A673 (cell line): ENCODE results near the gene TBRG4. TPM values are rescaled to one million over a fixed set of nuclear protein-coding genes. Genes with fewer than 3 reads are reported as not detected.
A peak's percentile ranks its signal among the peaks of the same experiment; 100 is the strongest.

Source experiments
- Bru-seq: library from RNA; stranded (reverse); fragments of 400-500 nt; gene quantifications from one replicate; lab custom pipeline; 2021; lab: Mats Ljungman, UMichigan
- BruChase-seq, 2 experiments: library from RNA; stranded (reverse); fragments of 400-500 nt; gene quantifications; one replicate each; lab custom pipeline; 2021; lab: Mats Ljungman, UMichigan
- BruUV-seq: library from RNA; stranded (reverse); fragments of 400-500 nt; replicated peaks from 2 replicates; lab custom pipeline; 2021; lab: Mats Ljungman, UMichigan
- CTCF ChIA-PET: fragments of 300-600 bp; sonication (Branson Sonifier 250); formaldehyde crosslinking; loops from one replicate; lab custom pipeline; 2022; ENCODE audit warnings: antibody characterized with exemption; lab: Charles Lee
- POLR2A ChIA-PET: fragments of 300-600 bp; sonication (Branson Sonifier 250); formaldehyde crosslinking; loops from one replicate; lab custom pipeline; 2022; ENCODE audit warnings: antibody characterized with exemption; ENCODE audit not compliant: low non-redundant PET; lab: Charles Lee
- DNase-seq: peaks from one replicate; pipeline ENCODE4 v3.0.0-alpha.2; 2015; ENCODE audit warnings: low spot score
- H3K27ac ChIP-seq: fragments of 200-600 bp; sonication (generic); 2 replicates; pipeline ENCODE4 v1.5.1; 2016; ENCODE audit warnings: mixed run types, low read depth, mild to moderate bottlenecking, mixed read lengths, antibody characterized with exemption, low read length; ENCODE audit not compliant: poor library complexity, severe bottlenecking
- H3K27me3 ChIP-seq: fragments of 200-600 bp; sonication (generic); replicated peaks from 2 replicates; pipeline ENCODE4 v1.6.1; 2017; ENCODE audit warnings: mixed run types, low read depth, mild to moderate bottlenecking, mixed read lengths, antibody characterized with exemption, low read length; ENCODE audit not compliant: insufficient read depth, poor library complexity
- H3K36me3 ChIP-seq: fragments of 200-600 bp; sonication (generic); 2 replicates; pipeline ENCODE4 v1.6.1; 2016; ENCODE audit warnings: mixed run types, mild to moderate bottlenecking, mixed read lengths, antibody characterized with exemption, low read length; ENCODE audit not compliant: insufficient read depth, poor library complexity, severe bottlenecking
- H3K4me1 ChIP-seq: fragments of 200-600 bp; sonication (generic); 2 replicates; pipeline ENCODE4 v1.6.1; 2017; ENCODE audit warnings: mixed run types, mild to moderate bottlenecking, mixed read lengths, antibody characterized with exemption, low read length; ENCODE audit not compliant: insufficient read depth, poor library complexity, severe bottlenecking
- H3K4me3 ChIP-seq: fragments of 200-600 bp; sonication (generic); 2 replicates; pipeline ENCODE4 v1.5.1; 2016; ENCODE audit warnings: low read depth, mixed run types, mild to moderate bottlenecking, mixed read lengths, low read length; ENCODE audit not compliant: poor library complexity, severe bottlenecking
- H3K9me3 ChIP-seq: fragments of 200-600 bp; sonication (generic); 2 replicates; pipeline ENCODE4 v1.6.1; 2016; ENCODE audit warnings: mixed run types, low read depth, mild to moderate bottlenecking, mixed read lengths, antibody characterized with exemption, low read length; ENCODE audit not compliant: poor library complexity, severe bottlenecking
- CTCF ChIP-seq: fragments of 300-800, 200-600 bp; sonication (generic); conservative IDR thresholded peaks from 2 replicates; pipeline ENCODE4 v1.5.1; 2017; ENCODE audit warnings: low read depth, mild to moderate bottlenecking, antibody characterized with exemption, low read length, moderate library complexity, mixed read lengths
- EZH2 ChIP-seq: fragments of 200-600 bp; sonication (generic); IDR thresholded peaks from 2 replicates; pipeline ENCODE4 v1.6.1; 2017; ENCODE audit warnings: borderline replicate concordance, low read depth, mild to moderate bottlenecking, mixed read lengths, antibody characterized with exemption, low read length; ENCODE audit not compliant: poor library complexity, severe bottlenecking
- intact Hi-C: fragments of 100-400 bp; cut with micrococcal nuclease; formaldehyde crosslinking; loops from one replicate; pipeline ENCODE4 v1.10.0; 2022; ENCODE audit not compliant: unreplicated experiment
- long read RNA-seq: library from polyadenylated mRNA; stranded (forward); transcript quantifications from one replicate; pipeline ENCODE4 v2.0.0, GENCODE V29; 2022
- total RNA-seq: library from RNA; stranded (reverse); gene quantifications from 2 replicates; pipeline ENCODE4 v1.2.3, GENCODE V29; 2021

Gene TBRG4
- total RNA-seq (127 and 136 TPM in 2 replicates), Bru-seq, nascent RNA (percentile 86 among the genes with signal in this experiment), BruChase-seq, experiment 1, labeled RNA remaining after a 2-hour chase (percentile 71 among the genes with signal in this experiment), BruChase-seq, experiment 2, labeled RNA remaining after a 6-hour chase (percentile 82 among the genes with signal in this experiment)
- long read RNA-seq, transcript TBRG4-202 (9 exons, 1,917 nt) = minor isoform, 5 of 283 reads
- long read RNA-seq, transcript TBRG4-201 (11 exons, 2,243 nt) = major isoform, 170 of 283 reads
- long read RNA-seq, transcript TBRG4-215 (11 exons, 2,190 nt) = minor isoform, 7 of 283 reads
- long read RNA-seq, partial matches to known transcripts = 15 of 283 reads
- long read RNA-seq, other reads (novel, unspliced or antisense) = 82 of 283 reads

- no peak for TF ChIP-seq EZH2
- peak; percentile 55 for TF ChIP-seq CTCF
- H3K9me3 ChIP-seq = no peaks in the 10 kb centered on the region
- peaks cover 4% of the 10 kb centered on the region for H3K27me3 ChIP-seq
- peaks cover 7% of the 10 kb centered on the region for H3K4me1 ChIP-seq
- H3K36me3 ChIP-seq = peaks cover 29% of the 10 kb centered on the region
- peak within 1 kb of the TSS; percentile 86 for H3K4me3 ChIP-seq
- POLR2A ChIA-PET = interaction anchor here (0.6 kb wide), 1 partner anchor 836 kb away, joined by 4 read pairs; no protein-coding TSS in a partner anchor
- CTCF ChIA-PET = interaction anchor here (0.7 kb wide), 1 partner anchor 138 kb away, joined by 5 read pairs; no protein-coding TSS in a partner anchor
- peak; percentile 97 for DNase-seq
- TSS peak; percentile 98 for BruUV-seq
- intact Hi-C loops = loop anchor here (1.0 to 5.0 kb wide), 3 partner anchors 25 to 254 kb away; no protein-coding TSS in a partner anchor
- peak within 1 kb of the TSS; percentile 84 for H3K27ac ChIP-seq
Observed at GRCh38 chr7:45111298-45112223, at the start of gene TBRG4. TSS of gene TBRG4 (minus strand) at chr7:45111697. CDS start at chr7:45109237, 2,460 bp downstream.

DNA sequence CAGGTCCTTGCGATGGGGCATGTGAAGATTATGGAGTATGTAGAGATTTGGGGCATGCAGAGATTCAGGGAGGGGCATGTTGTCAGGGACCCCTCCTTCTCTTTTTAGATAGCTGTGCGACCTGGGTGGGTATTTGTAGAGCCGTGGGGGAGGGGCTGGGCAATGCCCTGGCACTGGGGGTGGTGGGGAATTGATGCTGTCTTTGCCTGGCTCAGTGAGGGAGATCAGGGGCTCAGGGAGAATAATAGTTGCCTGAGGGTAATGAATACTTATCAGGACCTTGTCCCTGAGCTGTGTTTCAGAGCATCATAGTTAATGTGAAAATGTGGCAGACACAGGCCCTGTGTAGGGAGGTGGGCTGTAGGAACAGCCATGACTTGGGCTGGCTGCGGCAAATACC, 49.6 kb upstream of the TBRG4 start:
- CTCF ChIA-PET = no interaction called here
- no TSS peak for BruUV-seq
- intact Hi-C loops = no loop called here
- Histone ChIP-seq H3K27ac (no peak overlapping the region), H3K9me3 (no peaks in the 10 kb centered on the region), H3K27me3 (peaks cover 34% of the 10 kb centered on the region), H3K4me3 (no peak overlapping the region), H3K4me1 (no peaks in the 10 kb centered on the region), H3K36me3 (no peaks in the 10 kb centered on the region)
- no peak for DNase-seq
- POLR2A ChIA-PET = no interaction called here
- TF ChIP-seq CTCF = no peak
- no peak for TF ChIP-seq EZH2

- no peak overlapping the region for H3K27ac ChIP-seq
- BruUV-seq = no TSS peak
- H3K27me3 ChIP-seq = peaks cover 35% of the 10 kb centered on the region
- POLR2A ChIA-PET = no interaction called here
- CTCF ChIA-PET = no interaction called here
- H3K36me3 ChIP-seq = no peaks in the 10 kb centered on the region
- H3K4me3 ChIP-seq = no peak overlapping the region
- H3K4me1 ChIP-seq = no peaks in the 10 kb centered on the region
- intact Hi-C loops = no loop called here
- no peak for TF ChIP-seq CTCF
- no peak for TF ChIP-seq EZH2
- H3K9me3 ChIP-seq = no peaks in the 10 kb centered on the region
- no peak for DNase-seq
Observed at GRCh38 chr7:45160417-45160881, 49.0 kb upstream of the TBRG4 start.
